GM03348 (cell line): ENCODE data around the gene PPM1H.
"Not testable (repeated sequence)": the region's sequence is repeated elsewhere in the genome, so short reads cannot be mapped to it uniquely, and the experiment has no call there.

Experiments used
- DNase-seq: peaks from one replicate; pipeline ENCODE4 v3.0.0; 2012; ENCODE audit warnings: low spot score

The PPM1H gene

GRCh38 chr12:62908674-62909073 is 26.3 kb downstream of the PPM1H start:
- no peak for DNase-seq

- DNase-seq, result no peak
Observed at GRCh38 chr12:62907561-62907960, 27.4 kb downstream of the PPM1H start.

DNA sequence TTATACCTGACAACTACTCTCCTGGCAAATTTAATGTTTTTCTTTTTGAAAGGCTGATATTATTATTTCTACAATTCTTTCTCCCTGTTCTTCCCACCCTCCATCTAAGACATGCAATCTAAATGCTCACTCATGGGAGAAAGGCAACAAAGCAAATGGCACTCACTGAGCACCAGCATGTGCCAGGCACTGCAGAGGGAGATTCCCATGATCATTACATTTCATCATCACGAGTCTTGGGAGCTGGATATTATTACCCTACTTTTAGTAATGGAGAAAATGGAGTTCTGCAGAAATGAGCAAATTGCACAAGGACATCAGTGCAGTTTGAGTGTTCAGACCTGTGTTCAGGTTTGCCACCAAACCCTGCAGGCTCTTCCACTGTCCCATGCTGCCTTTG is 27.9 kb downstream of the PPM1H start:
- DNase-seq, result no peak

DNA sequence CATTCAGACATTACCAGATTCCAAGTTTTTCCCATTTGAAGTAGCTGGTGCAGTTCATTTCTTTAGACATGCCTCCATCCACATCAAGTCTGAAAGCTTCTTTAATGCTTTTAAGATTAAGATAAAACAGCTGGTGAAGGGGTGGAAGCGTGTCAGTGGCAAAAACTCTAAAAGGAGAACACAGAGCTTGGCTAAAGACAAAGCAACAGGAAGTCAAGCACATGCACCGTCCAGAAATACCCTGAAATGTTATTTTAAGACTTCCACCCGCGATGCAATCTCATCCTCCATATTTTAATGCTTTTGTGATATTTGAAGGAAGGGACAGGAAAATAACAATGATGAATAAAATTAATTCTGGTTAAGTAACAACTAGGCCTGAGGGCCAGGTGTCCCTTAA is 31.8 kb downstream of the PPM1H start:
- no peak for DNase-seq

- DNase-seq, result no peak
Observed at GRCh38 chr12:62900686-62901272, 34.2 kb downstream of the PPM1H start.

- DNase-seq, result no peak
Observed at GRCh38 chr12:62899568-62900390, 35.2 kb downstream of the PPM1H start.

DNA sequence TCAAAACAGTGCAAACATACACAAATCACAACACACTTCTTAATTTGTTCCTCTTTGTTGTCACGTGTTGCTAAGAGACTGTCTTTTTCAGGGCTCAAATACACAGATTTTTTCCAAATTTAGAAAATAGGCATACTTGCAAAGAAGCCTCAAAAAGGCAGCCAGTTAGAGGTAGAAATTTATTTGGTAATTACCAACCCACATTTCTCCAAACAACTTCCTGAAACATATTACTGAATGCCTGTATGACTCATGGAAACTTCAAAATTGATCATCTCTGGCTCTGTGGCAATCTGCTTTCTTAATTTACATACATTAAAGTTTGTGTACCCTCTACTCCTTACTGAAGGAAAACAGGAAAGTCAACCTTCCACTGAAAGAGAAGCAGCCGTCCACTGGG is 36.4 kb downstream of the PPM1H start:
- DNase-seq, result no peak

- no peak for DNase-seq
Observed at GRCh38 chr12:62895351-62895877, 39.5 kb downstream of the PPM1H start.

DNA sequence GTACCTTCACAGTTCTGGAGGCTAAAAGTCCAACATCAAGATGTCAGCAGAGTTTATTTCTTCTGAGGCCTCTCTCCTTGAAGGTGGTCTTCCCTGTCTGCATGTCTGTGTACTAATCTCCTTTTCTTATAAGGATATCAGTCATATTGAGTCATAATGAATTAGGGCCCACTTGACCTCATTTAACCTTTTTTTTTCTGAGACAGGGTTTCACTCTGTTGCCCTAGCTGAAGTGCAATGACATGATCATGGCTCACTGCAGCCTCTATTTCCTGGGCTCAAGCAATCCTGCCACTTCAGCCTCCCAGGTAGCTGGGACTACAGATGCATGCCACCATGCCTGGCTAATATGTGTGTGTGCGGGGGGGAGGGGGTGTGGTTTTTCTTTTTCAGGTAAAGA is 41.7 kb downstream of the PPM1H start:
- DNase-seq, result no peak

DNA sequence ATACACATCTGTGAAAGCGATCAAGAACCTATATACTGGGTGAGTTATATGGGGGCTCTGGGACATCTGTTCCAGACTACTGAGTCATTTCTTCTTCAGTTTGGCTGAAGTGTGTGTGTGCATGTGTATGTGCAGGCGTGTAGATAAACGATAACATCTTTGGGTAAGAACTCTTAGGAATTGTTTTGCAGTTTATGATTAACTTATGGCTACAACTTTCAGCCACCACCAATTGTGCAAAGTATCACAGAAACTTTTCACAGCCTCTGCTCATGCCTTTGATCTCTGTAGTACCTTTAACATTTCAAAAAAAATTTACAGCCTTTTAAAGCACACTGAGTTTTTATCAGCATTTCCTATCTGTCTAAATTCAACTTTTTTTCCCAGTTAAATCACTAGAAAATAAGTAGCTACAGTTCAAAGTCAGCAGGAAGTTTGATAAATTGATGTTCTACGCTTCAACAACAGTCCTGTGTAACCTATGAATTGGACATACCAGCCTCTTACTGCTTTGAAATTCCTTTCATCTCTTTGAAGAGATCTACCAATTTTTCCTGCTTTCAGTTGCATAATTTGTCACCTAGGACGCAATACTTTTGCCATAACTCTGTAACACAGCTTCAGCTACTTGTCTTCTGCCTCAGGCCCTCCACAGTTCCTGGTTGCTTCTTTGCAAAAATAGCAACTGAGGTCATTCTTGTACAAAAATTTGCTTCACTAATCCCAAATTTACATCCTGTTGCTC is 43.0 kb downstream of the PPM1H start:
- DNase-seq, result no peak

GRCh38 chr12:62888454-62889110 is 46.4 kb downstream of the PPM1H start:
- DNase-seq, result no peak

- no peak for DNase-seq
Observed at GRCh38 chr12:62886796-62887195, 48.2 kb downstream of the PPM1H start.

GRCh38 chr12:62885242-62885641 is 49.7 kb downstream of the PPM1H start:
- no peak for DNase-seq

DNA sequence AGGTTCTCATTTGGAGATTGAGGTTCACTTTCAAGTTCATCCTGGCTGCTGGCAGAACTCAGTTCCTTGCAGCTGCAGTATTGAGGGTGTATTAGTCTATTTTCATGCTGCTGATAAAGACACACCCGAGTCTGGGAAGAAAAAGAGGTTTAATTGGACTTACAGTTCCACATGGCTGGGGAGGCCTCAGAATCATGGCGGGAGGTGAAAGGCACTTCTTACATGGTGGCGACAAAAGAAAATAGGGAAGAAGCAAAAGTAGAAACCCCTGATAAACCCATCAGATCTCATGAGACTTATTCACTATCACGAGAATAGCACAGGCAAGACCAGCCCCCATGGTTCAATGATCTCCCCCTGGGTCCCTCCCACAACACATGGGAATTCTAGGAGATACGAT is 50.1 kb downstream of the PPM1H start:
- DNase-seq, result not testable (repeated sequence)

DNA sequence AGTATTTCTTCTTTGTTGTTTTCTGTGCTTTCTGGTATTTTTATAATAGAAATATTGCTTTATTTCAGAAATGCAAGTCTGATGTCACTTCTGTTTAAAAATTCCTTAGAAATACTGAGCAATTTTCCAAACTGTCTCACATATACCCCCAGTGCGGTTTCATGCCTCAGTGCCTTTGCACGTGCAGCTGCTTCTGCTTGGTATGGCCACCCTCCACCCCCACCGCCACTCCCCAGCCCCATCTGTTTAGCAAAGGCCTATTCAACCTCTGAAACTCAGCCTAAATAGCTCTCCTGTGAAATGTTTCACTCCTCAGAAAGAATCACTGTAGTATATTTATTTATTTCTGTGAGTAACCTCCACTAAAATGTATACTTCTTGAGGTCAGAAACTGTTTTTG is 52.3 kb downstream of the PPM1H start:
- DNase-seq, result no peak

DNA sequence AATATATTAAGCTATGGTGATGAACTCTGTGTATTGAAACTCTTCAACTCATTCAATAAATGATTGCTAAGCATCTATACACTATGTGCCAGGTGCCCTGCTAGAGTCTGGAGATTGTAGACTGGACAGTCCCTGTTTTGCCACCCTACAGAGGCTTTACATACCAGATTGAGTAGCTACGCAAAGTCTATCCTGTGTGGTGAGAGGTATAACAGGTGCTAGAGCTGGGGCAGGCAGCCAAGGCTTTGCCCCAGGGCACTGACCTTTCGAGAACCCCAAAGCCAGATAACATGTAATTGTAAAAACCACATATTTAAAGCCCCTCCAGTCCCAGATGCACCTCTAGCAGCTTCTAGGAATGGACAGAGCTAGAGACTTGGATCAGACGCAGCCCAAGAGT is 52.8 kb downstream of the PPM1H start:
- DNase-seq, result no peak

GRCh38 chr12:62879691-62880090 is 55.3 kb downstream of the PPM1H start:
- DNase-seq, result no peak

DNA sequence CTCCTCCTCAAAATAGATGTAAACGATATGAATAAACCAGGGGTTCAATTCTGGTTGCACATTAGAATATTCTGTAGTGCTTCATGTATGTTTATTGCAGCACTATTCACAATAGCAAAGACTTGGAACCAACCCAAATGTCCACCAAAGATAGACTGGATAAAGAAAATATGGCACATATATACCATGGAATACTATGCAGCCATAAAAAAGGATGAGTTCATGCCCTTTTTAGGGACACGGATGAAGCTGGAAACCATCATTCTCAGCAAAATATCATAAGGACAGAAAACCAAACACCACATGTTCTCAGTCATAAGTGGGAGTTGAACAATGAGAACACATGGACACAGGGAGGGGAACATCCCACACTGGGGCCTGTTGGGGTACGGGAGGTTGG is 55.7 kb downstream of the PPM1H start:
- DNase-seq, result not testable (repeated sequence)

DNA sequence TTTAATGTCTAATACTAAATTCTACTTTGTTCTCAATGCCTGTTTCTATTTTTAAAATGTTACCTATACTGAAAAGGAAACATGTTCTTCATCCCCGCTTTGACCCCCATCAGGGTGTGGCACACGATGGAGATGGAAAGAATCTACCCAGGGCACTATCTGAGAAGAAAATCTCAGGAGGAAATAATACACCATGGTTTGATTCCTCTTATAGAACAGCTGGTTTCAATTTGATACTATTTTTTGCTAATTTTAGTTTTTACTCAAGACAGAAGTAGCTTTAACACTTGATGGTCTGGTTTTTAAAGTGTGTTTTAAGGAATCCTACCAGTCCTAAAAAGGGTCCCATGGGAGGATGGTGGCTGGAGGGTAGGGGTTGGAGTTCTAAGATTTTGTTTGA is 56.7 kb downstream of the PPM1H start:
- DNase-seq, result peak; percentile 26

DNA sequence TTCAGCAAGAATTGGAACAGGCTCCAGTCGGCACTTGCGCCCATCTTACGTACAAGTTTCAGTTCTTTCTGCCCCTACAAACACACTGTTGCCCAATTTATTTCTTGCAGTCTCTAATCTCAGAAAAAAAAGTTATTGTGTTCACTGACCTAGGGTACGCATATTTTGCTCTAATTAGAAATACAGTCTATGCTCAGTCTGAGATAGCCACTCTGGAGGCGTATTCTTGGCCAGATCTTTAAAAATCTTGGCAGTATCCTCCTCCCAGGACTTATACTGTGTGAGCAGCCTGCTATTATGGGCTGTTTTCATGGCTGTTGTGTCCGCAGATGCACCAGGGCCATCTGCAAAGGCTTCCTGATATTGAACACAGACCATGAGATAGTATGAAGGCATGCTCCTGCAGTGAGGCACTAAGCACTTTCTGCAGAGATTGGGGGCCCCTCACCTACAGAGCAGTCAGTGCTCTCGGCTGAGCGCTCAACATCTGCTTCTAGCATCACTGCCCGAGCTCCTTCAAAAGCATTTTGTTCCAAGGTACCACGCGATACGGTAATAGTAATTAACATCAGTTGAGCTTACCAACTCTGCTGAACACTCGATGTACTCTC is 57.9 kb downstream of the PPM1H start:
- no peak for DNase-seq

GRCh38 chr12:62873826-62874448 is 61.0 kb downstream of the PPM1H start:
- DNase-seq, result no peak
